PC-3 (cell line): ENCODE measurements around the gene LGALS9. TPM values are rescaled to one million over a fixed set of nuclear protein-coding genes. Genes with fewer than 3 reads are reported as not detected.

ENCODE experiments used
- ATAC-seq: fragments of 200-7000 bp; cut with Tn5 transposase; 2 replicates; pipeline ENCODE4 v1.9.1; 2020; ENCODE audit warnings: mild to moderate bottlenecking, moderate library complexity
- BruUV-seq: library from RNA; stranded (reverse); fragments of 400-500 nt; replicated peaks from 2 replicates; lab custom pipeline; 2021; lab: Mats Ljungman, UMichigan
- CTCF ChIA-PET: fragments of 300-600 bp; sonication (Branson Sonifier 250); formaldehyde crosslinking; loops from one replicate; lab custom pipeline; 2022; ENCODE audit warnings: antibody characterized with exemption; lab: Charles Lee
- POLR2A ChIA-PET: fragments of 300-600 bp; sonication (Branson Sonifier 250); formaldehyde crosslinking; loops from one replicate; lab custom pipeline; 2022; ENCODE audit warnings: antibody characterized with exemption; ENCODE audit not compliant: unreplicated experiment; lab: Charles Lee
- DNase-seq: peaks from one replicate; pipeline ENCODE4 v3.0.0-alpha.2; 2015
- H2AFZ ChIP-seq: fragments of 300-600 bp; sonication (generic); 2 replicates; pipeline ENCODE4 v1.6.0; 2016; ENCODE audit warnings: antibody characterized with exemption, low read length
- H3F3A ChIP-seq: fragments of 300-600 bp; sonication (generic); one replicate; pipeline ENCODE4 v1.6.0; 2017; ENCODE audit warnings: antibody characterized with exemption, low read length, control low read depth, mild to moderate bottlenecking; ENCODE audit not compliant: unreplicated experiment
- H3K27ac ChIP-seq: fragments of 300-600 bp; sonication (generic); 2 replicates; pipeline ENCODE4 v1.5.1; 2016; ENCODE audit warnings: mild to moderate bottlenecking, low read length
- H3K27me3 ChIP-seq: fragments of 300-600 bp; sonication (generic); 2 replicates; pipeline ENCODE4 v1.6.1; 2016; ENCODE audit warnings: low read length, mixed read lengths
- H3K36me3 ChIP-seq: fragments of 300-600 bp; sonication (generic); 2 replicates; pipeline ENCODE4 v1.6.1; 2016; ENCODE audit warnings: low read depth, mixed run types, low read length, mixed read lengths
- H3K4me1 ChIP-seq: fragments of 300-600 bp; sonication (generic); 2 replicates; pipeline ENCODE4 v1.5.1; 2016; ENCODE audit warnings: low read length; ENCODE audit not compliant: insufficient read depth
- H3K4me2 ChIP-seq: fragments of 300-600 bp; sonication (generic); 2 replicates; pipeline ENCODE4 v1.6.0; 2016; ENCODE audit warnings: low read length
- H3K4me3 ChIP-seq: fragments of 300-600 bp; sonication (generic); 2 replicates; pipeline ENCODE4 v1.5.1; 2016; ENCODE audit warnings: mild to moderate bottlenecking, low read length, mixed read lengths
- H3K79me2 ChIP-seq: fragments of 300-600 bp; sonication (generic); 2 replicates; pipeline ENCODE4 v1.6.1; 2017; ENCODE audit warnings: low read length, mixed read lengths
- H3K9ac ChIP-seq: fragments of 300-600 bp; sonication (generic); 2 replicates; pipeline ENCODE4 v1.6.0; 2016; ENCODE audit warnings: mild to moderate bottlenecking, low read length
- H3K9me2 ChIP-seq: fragments of 300-600 bp; sonication (generic); replicated peaks from 2 replicates; pipeline ENCODE4 v1.6.1; 2016; ENCODE audit warnings: mixed run types, low read length, mixed read lengths
- H3K9me3 ChIP-seq: fragments of 300-600 bp; sonication (generic); 2 replicates; pipeline ENCODE4 v1.6.1; 2016; ENCODE audit warnings: low read length, mixed read lengths
- H4K20me1 ChIP-seq: fragments of 300-600 bp; sonication (generic); 2 replicates; pipeline ENCODE4 v1.6.1; 2016; ENCODE audit warnings: low read length, mixed read lengths
- CTCF ChIP-seq: fragments of 300-600 bp; sonication (generic); conservative IDR thresholded peaks from 2 replicates; pipeline ENCODE4 v1.5.1; 2017; ENCODE audit warnings: antibody characterized with exemption, low read depth, mild to moderate bottlenecking, low read length
- EZH2 ChIP-seq: fragments of 300-600 bp; sonication (generic); IDR thresholded peaks from one replicate; pipeline ENCODE4 v1.6.1; 2017; ENCODE audit warnings: antibody characterized with exemption, mild to moderate bottlenecking, low read length; ENCODE audit not compliant: unreplicated experiment
- EZH2phosphoT487 ChIP-seq: fragments of 300-600 bp; sonication (generic); IDR thresholded peaks from 2 replicates; pipeline ENCODE4 v1.6.1; 2018; ENCODE audit warnings: mild to moderate bottlenecking, antibody characterized with exemption, low read length, borderline replicate concordance
- intact Hi-C: fragments of 100-400 bp; cut with micrococcal nuclease; formaldehyde crosslinking; loops from 2 replicates; pipeline ENCODE4 v1.9.0; 2023
- total RNA-seq: library from RNA; depleted of rRNA; stranded (reverse); fragments of >200 nt; gene quantifications from 2 replicates; pipeline ENCODE4 v1.2.3, GENCODE V29; 2014

The LGALS9 gene
- total RNA-seq, 1 experiment from 2014 or later, result 1.1 TPM

- no peak for TF ChIP-seq EZH2phosphoT487
- no peak for TF ChIP-seq EZH2
- TF ChIP-seq CTCF, result no peak
- no TSS peak for BruUV-seq
Observed at GRCh38 chr17:27666831-27667560, 36.0 kb downstream of the LGALS9 start.

GRCh38 chr17:27667656-27668487, 36.9 kb downstream of the LGALS9 start:
- H3K4me1 ChIP-seq, result no peaks in the 10 kb centered on the region
- no peaks in the 10 kb centered on the region for H4K20me1 ChIP-seq
- BruUV-seq, result no TSS peak
- no peak overlapping the region for H3K4me3 ChIP-seq
- no peak overlapping the region for H3K27ac ChIP-seq
- H2AFZ ChIP-seq, result no peak overlapping the region
- TF ChIP-seq CTCF, result no peak
- TF ChIP-seq EZH2, result no peak
- no peak for TF ChIP-seq EZH2phosphoT487
- ChIA-PET CTCF (no interaction called here), POLR2A (no interaction called here)
- H3K9ac ChIP-seq, result no peak overlapping the region
- no peaks in the 10 kb centered on the region for H3K36me3 ChIP-seq
- H3K4me2 ChIP-seq, result no peak overlapping the region
- intact Hi-C loops, result no loop called here
- ATAC-seq, result no peak
- no peaks in the 10 kb centered on the region for H3K9me3 ChIP-seq
- DNase-seq, result no peak
- no peaks in the 10 kb centered on the region for H3K27me3 ChIP-seq
- no peaks in the 10 kb centered on the region for H3K9me2 ChIP-seq
- H3F3A ChIP-seq, result no peaks in the 10 kb centered on the region
- no peaks in the 10 kb centered on the region for H3K79me2 ChIP-seq

More at GRCh38 chr17:27666831-27667560, 36.0 kb downstream of the LGALS9 start:
- no peak for ATAC-seq
- no peaks in the 10 kb centered on the region for H3F3A ChIP-seq
- H3K4me2 ChIP-seq, result no peak overlapping the region
- H3K27ac ChIP-seq, result no peak overlapping the region
- H2AFZ ChIP-seq, result no peak overlapping the region
- no peaks in the 10 kb centered on the region for H3K27me3 ChIP-seq
- no peak overlapping the region for H3K4me3 ChIP-seq
- no peak overlapping the region for H3K9ac ChIP-seq
- H3K9me2 ChIP-seq, result no peaks in the 10 kb centered on the region
- no peaks in the 10 kb centered on the region for H3K79me2 ChIP-seq
- H3K36me3 ChIP-seq, result no peaks in the 10 kb centered on the region
- ChIA-PET POLR2A (no interaction called here), CTCF (no interaction called here)
- no peaks in the 10 kb centered on the region for H4K20me1 ChIP-seq
- H3K4me1 ChIP-seq, result no peaks in the 10 kb centered on the region
- DNase-seq, result no peak
- no peaks in the 10 kb centered on the region for H3K9me3 ChIP-seq
- intact Hi-C loops, result no loop called here

- no peak overlapping the region for H2AFZ ChIP-seq
- BruUV-seq, result no TSS peak
- POLR2A ChIA-PET, result no interaction called here
- CTCF ChIA-PET, result no interaction called here
- intact Hi-C loops, result no loop called here
- H4K20me1 ChIP-seq, result no peaks in the 10 kb centered on the region
- no peak overlapping the region for H3K4me3 ChIP-seq
- DNase-seq (no peak), ATAC-seq (no peak)
- TF ChIP-seq EZH2, result no peak
- no peak for TF ChIP-seq CTCF
- no peak for TF ChIP-seq EZH2phosphoT487
- no peak overlapping the region for H3K4me2 ChIP-seq
- no peaks in the 10 kb centered on the region for H3K9me2 ChIP-seq
- no peaks in the 10 kb centered on the region for H3K79me2 ChIP-seq
- H3K4me1 ChIP-seq, result no peaks in the 10 kb centered on the region
- no peak overlapping the region for H3K9ac ChIP-seq
- no peaks in the 10 kb centered on the region for H3K27me3 ChIP-seq
- no peaks in the 10 kb centered on the region for H3F3A ChIP-seq
- no peak overlapping the region for H3K27ac ChIP-seq
- H3K36me3 ChIP-seq, result no peaks in the 10 kb centered on the region
- no peaks in the 10 kb centered on the region for H3K9me3 ChIP-seq
Observed at GRCh38 chr17:27668488-27668823, 37.5 kb downstream of the LGALS9 start.
